Esophagus mucosa (tissue), 1 donor: ENCODE results near the gene OTUD7B. TPM values are rescaled to one million over a fixed set of nuclear protein-coding genes. Genes with fewer than 3 reads are reported as not detected.
"Not testable (repeated sequence)": the region's sequence is repeated elsewhere in the genome, so short reads cannot be mapped to it uniquely, and the experiment has no call there.

Experiments used
- ATAC-seq: fragments of 200-7000 bp; cut with Tn5 transposase; one replicate; pipeline ENCODE4 v1.9.1; 2020
- total RNA-seq: library from RNA; stranded (reverse); gene quantifications from one replicate; pipeline ENCODE4 v1.2.4, GENCODE V29; 2023
- donor health status: DM: yes; HTN: yes; CAD: no.

Gene OTUD7B
- total RNA-seq, 1 donor from 2014 or later, result 11.8 TPM

- ATAC-seq, result no peak
Observed at GRCh38 chr1:150002217-150002616, 8.3 kb downstream of the OTUD7B start.

DNA sequence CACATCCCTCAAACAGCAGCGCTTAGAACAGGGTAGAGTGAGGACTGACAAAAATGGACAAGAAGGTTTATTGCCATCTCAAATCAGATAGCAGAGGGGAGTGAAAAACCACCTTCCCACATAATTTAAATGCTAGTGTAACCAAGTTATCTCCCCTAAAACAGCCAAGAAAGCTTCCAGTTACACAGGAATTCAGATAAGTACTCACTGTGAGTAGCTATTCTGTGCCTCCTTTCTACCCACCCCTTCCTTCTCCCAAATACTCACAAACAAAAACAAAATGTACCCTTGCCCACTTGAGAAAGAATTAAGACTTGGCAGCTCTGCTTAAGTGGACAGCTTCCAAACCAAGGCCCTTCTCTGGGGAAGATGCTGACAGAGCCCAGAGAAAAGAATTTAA, 9.1 kb downstream of the OTUD7B start:
- ATAC-seq, result no peak

DNA sequence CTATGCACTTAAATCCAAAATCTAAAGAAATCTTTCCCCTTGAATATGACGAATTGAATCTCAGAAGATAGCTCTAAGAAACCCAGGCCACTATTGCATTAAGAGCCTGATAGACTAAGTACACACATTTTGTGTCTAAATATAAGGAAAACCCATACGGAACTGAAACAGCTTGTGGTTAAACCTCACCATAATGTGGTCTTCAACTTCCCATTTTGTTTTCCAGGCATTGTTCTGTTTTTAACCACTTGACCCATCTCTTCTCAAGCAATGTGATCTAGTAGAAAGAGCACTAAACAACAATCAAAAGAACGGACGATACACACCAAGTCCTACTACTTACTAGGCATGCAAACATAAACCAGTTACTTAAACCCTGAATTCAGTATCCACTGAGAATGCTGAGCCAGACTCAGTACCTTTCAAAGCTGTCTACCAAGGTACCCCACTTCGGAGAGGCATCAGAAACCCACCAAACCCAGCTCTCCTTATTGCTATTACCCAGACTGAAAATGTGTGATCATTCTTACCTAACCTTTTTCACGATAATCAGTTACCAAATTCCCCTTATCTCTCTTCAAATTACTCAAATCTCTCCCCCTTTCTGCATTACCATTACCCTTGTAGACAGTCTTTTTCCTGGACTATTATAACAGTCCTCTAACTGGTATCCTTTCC, 12.8 kb downstream of the OTUD7B start:
- no peak for ATAC-seq

- peak; percentile 92 for ATAC-seq
Observed at GRCh38 chr1:149995927-149996326, 14.6 kb downstream of the OTUD7B start.

DNA sequence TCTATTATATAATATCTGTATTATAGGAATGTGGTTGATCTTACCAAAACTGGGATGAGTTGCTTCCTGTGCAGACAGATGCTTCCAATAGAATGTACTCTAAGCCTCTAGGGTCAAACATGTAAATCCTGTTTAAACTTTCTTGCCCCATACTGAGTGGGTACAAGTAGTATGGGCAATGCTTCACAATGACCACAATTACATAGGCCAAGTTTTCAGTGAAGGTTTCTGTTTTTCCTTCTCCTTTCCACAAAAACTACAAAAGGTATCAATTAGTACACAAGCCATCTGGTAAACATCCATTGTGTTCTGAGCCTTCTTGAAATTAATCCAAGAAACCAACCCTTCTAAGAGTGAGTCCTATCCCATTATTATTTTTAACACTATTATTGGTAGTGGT, 16.8 kb downstream of the OTUD7B start:
- no peak for ATAC-seq

DNA sequence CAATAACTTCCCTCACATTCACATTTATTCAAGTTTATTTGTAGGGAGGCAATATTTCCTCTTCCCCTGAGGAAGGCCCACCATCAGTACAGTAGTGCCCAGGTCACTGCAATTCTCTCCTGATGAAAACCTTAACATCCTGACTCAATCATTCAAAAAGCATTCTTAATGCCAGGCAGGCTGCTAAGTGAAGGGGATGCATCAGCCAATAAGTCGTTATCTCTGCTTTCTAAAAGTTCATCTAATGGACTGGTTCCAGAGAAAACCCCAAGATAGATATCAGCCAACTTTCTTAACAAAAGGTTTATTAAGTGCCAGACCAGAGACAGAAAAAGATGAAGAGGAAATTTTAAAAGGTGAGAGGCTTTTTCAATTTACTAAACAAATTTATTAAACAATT, 17.3 kb downstream of the OTUD7B start:
- no peak for ATAC-seq

GRCh38 chr1:149987297-149987595, 23.3 kb downstream of the OTUD7B start:
- no peak for ATAC-seq

DNA sequence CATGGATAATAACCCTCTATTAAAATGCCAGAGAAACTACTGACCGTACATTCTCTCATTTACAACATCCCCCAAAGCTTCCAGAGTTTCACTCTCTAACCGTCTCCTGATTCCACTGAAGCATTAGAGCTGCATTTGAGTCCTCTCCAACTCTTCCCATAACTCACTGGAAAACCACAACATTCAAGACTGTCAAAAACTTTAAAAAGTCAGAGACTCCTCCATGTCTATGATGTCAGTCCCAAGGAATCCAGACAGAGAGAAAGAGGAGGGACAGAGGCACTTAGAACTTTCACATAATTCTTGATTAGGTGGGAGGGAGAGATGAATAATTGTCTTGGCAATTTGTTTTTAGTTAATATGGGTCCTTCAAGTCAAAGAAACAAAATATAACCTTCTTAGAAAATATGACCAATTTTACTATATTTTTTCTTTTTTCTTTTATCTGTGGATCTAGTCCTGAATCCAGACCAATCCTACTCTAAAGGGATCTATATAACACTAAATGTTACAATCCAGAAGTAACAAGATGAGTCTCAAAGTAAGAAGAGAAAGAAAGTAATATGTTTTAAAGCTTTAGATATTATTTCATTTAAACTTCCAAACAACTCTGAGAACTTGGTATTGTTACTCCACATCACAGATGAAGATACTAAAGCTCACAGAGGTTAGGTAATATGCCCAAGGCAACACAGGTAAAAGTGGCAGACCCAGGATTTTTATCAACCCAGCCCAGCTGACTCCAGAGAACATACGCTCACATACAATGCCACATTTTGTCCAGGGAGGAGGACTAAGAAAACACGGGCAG, 23.8 kb downstream of the OTUD7B start:
- ATAC-seq, result no peak

GRCh38 chr1:149979972-149980540, 30.5 kb downstream of the OTUD7B start:
- ATAC-seq, result no peak

DNA sequence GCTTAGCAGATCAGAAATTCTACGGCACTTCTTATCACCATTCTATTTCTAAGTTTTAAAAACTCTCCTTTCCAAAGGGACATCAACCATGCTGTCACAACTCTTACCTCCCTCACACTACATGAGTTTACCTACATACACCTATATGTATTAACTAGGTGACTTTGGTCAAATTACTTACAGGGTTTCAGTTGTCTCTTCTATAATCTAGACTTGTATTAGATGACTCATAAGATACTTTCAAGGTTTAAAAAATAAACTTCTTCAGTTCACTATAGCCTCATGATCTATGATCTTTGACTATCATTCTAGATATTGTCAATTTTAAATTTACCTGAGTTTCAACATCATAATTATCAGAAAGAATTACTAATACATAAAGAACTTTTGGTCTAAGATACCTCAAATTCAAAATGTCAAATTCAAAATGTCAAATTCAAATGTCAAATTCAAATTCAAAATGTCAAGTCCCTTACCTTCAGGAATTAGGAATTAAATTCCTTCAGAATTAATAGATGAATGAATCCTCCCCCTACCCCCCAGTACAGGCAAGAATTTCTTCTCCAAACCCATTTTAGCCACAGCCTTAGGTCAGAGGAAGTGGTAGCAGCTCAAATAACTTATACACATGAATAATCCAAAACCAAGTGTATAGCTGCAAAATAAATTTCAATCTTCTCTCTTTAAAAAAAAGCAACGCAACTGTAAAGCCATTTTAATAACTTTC, 31.1 kb downstream of the OTUD7B start:
- ATAC-seq, result no peak

DNA sequence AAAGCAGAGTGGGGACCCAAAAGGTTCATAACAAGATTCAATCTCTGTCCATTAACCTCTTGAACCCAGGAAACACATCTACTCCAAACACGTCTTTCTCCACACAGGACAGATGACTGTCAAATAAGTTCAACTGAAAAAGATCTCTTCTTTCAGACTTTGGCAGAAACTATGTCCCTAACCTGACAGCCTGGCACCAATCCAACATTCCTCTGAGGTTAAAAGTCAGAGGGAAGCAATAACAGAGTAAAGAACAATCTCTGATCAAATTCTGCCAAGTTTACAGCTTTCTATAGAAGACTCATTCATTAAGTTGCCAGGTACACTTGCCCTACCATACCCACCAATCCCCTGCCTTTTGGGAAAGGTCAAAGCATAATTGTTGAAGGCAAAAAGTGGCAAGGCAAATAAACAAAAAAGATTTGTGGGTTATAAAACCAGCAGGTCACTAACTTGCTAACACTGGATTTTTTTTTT, 31.9 kb downstream of the OTUD7B start:
- ATAC-seq, result no peak

DNA sequence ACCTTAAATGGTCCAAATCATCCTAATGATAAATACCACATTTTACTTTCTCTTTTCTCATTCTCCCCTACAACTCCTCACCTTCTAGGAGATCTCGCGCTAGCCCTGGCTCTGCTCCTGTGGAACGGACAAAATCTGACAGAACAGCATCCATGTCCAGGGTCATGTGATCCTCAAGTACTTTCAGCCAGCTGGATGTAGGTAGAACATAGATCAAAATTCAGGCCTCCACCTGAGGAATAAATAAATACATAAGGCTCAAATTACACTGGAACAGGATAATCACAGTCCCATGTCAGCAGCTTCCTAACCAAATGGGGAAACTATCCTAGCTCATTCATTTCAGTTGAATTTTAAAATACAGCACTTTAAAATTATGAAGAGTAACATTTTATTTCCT, 33.2 kb downstream of the OTUD7B start:
- ATAC-seq, result no peak

DNA sequence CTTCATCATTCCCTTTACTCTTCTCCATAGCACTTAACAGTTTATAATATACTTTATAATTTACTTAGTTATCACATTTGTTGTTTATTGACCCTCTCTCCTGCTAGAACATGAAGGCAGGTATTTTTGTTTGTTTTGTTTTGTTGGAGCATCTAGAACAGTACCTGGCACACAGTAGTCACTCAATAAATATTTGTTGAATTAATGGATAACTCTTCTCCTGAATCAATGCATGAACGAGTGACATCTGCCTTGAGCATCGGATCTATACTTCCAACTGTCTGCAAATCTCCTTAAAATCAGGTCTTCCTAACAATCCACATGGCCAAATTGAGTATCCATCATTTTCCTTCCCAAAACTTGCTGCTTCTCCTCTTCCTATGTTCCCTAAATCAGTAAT, 38.0 kb downstream of the OTUD7B start:
- no peak for ATAC-seq

DNA sequence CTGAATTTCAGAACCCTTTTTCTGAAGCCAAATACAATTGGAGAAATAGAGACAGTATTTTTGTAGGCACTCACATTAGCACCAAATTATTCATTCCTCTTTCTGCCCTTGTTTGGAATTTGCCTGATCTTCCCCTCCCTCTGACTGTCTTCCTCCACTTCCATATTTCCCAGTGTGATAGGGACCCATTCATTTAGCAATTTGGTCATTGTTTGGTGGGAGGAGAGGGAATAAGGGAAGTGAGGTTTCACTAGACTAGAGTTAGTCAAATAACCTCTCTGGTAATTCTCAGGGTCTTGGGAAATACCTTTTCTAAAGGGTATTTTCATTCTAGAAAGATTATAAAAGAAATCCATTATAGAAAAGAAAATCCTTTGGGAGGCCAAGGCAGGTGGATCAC, 42.9 kb downstream of the OTUD7B start:
- no peak for ATAC-seq

DNA sequence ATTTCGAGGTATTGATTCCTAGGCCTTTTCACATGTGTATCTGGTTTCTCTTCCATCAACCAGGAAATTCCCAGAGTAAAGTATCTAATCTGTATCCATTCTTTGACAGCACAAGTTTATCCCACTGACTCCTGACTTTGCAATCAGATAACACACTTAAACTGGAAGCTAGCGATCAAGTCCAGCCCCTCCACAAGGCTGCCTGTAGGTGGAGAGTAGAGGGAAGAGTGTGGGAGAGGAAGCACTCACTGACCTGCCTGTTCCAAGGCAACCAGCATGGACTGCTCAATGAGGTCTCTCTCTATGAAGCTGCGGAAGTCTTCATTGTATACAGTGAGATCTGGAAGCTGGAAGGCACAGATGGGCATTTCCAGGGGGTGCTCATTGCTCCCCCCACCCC, 43.5 kb downstream of the OTUD7B start:
- ATAC-seq, result no peak

DNA sequence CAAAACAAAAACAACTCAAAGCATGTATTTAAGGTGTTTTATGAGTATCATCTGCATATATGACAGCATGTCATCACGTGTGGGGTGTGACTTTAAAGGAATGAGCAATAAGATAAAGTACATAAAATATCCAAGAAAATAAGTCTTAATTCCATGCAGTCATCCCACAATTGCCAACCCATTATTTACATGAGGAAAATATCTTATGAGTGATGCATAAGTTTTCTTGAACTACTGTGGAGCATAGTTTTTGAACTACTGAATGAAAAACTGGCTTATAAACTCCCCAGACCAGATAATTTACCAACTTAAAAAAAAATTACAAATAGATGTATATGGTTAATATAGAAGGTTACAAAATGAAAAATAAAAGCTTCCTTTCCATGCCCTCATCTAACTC, 44.1 kb downstream of the OTUD7B start:
- no peak for ATAC-seq

GRCh38 chr1:149965440-149965839, 45.1 kb downstream of the OTUD7B start:
- ATAC-seq, result no peak

- no peak for ATAC-seq
Observed at GRCh38 chr1:149963358-149963757, 47.2 kb downstream of the OTUD7B start.

GRCh38 chr1:149962736-149963135, 47.8 kb downstream of the OTUD7B start:
- no peak for ATAC-seq

DNA sequence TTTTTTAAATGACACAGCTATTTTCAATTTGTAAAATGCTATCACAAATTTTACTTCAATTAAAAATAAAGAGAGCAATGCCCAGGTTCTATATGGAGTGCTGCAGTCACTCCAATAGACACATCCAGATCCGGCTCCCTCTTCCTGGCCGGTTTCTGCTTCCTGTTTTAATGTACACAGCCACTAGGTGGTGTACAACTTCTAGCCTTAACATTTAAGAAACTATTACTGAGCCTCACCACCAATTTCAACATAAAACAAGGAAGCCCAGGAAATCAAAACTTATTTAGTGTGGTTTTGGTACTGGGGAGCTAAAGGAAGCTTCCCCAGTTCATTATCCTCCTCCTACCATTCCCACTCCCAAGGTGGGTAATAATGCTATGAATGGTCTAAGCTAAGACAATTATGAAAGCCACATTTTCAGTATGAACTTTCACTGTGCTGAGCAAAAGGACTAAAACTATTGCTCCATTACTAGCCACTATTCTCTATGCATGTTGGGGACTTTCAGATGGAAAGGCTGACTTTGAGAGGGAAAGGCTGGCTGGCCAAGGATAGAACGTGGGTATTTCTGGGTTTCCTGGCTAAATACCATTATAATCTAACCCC, 48.4 kb downstream of the OTUD7B start:
- ATAC-seq, result peak; percentile 91

DNA sequence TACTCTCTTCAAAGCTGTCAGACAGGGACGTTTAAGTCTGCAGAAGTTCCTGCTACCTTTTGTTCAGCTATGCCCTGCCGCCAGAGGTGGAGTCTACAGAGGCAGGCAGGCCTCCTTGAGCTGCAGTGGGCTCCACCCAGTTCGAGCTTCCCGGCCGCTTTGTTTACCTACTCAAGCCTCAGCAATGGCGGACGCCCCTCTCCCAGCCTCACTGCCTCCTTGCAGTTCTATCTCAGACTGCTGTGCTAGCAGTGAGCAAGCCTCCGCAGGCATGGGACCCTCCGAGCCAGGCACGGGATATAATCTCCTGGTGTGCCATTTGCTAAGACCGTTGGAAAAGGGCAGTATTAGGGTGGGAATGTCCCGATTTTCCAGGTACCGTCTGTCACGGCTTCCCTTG, 53.0 kb downstream of the OTUD7B start:
- not testable (repeated sequence) for ATAC-seq

DNA sequence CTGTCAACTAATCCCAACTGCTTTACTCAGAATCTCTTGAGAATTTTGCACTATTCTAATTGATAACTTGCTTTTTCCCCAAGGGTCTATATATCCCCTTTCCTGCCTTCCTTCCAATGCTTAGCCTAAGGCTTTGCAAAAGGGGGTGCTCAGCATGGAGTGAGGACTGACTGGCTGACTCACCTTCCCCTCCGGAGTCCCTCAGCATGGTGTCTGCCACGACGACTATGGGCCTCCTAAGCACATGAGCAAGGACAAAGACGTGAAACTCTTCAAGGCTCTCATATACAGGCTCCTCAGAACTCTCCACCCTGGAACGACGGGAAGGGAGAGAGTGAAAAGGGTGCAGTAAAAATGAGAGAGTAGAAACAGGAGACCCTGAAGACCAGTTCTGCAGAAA, 60.6 kb downstream of the OTUD7B start:
- no peak for ATAC-seq

DNA sequence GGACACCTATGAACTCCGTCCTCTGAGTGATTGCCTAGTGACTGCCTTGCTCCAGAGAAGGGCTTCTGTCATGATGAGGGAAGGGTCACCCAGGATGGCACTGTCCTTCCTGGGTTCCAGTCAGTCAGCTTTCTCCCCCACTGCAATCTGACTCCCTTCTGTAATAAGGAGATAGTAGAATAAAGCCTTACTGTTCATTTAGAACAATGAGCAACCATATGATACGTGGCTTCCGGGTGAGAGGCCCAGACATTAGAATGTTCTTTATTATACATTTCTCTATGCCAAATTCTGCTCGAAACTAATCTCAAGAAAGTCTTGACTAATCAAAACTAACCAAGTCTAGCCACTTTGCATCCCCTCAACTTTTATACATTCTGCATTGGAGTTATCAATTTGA, 65.3 kb downstream of the OTUD7B start:
- ATAC-seq, result no peak
